Adrenal gland (tissue), 5 donors: ENCODE measurements around the gene COL4A1.

ENCODE experiments used
- CTCF ChIP-seq, 6 experiments: fragments of 450-650 bp in 4 of 6; fragments of 200-600 bp in 2 of 6; sonication (generic) in 1 of 6; IDR thresholded peaks; 1 replicate in 5 of 6; 2 replicates in 1 of 6; pipeline versions ENCODE4 v1.5.1 to v1.8.0; 2016 to 2021; ENCODE audit warnings: antibody characterized with exemption in 6 of 6, mild to moderate bottlenecking in 2 of 6, moderate library complexity in 1 of 6
- POLR2A ChIP-seq, 2 donors: fragments of 450-650 bp; IDR thresholded peaks; one replicate each; pipeline ENCODE4 v1.6.1; 2017; ENCODE audit warnings: antibody characterized with exemption in 2 of 2, mild to moderate bottlenecking in 2 of 2, moderate library complexity in 1 of 2
- donor health status: DM: no; HTN: no; CAD: no.

- no peak for TF ChIP-seq CTCF (IDR thresholded peaks at IDR 0.05)
- TF ChIP-seq POLR2A (IDR thresholded peaks at IDR 0.05) = no peak
Measured at GRCh38 chr13:110263888-110264287, 43.1 kb downstream of the COL4A1 start.
